NCI-H748 treated with DMSO at 0.1 percent for 48 hours (cell line): Measurements from ENCODE around the gene CABP2.
"Not testable (repeated sequence)": the region's sequence is repeated elsewhere in the genome, so short reads cannot be mapped to it uniquely, and the experiment has no call there.

Experiments
- DNase-seq: peaks from one replicate; lab custom pipeline; 2025; lab: John Stamatoyannopoulos, UW

Gene CABP2

GRCh38 chr11:67494371-67495233 lies 28.6 kb downstream of the CABP2 start:
- DNase-seq = no peak

- DNase-seq = no peak
Measured at GRCh38 chr11:67493548-67494370, 29.5 kb downstream of the CABP2 start.

GRCh38 chr11:67492801-67493547 lies 30.3 kb downstream of the CABP2 start:
- no peak for DNase-seq

GRCh38 chr11:67492069-67492727 lies 31.0 kb downstream of the CABP2 start:
- no peak for DNase-seq

GRCh38 chr11:67491276-67492068 lies 31.8 kb downstream of the CABP2 start:
- DNase-seq = no peak

GRCh38 chr11:67490727-67491065 lies 32.5 kb downstream of the CABP2 start:
- DNase-seq = no peak

- DNase-seq = no peak
Measured at GRCh38 chr11:67489885-67490726, 33.1 kb downstream of the CABP2 start.

- no peak for DNase-seq
Measured at GRCh38 chr11:67489203-67489884, 33.9 kb downstream of the CABP2 start.

- DNase-seq = no peak
Measured at GRCh38 chr11:67486481-67487195, 36.6 kb downstream of the CABP2 start.

GRCh38 chr11:67485873-67486361 lies 37.3 kb downstream of the CABP2 start:
- not testable (repeated sequence) for DNase-seq

GRCh38 chr11:67484847-67485311 lies 38.4 kb downstream of the CABP2 start:
- no peak for DNase-seq

GRCh38 chr11:67483831-67484665 lies 39.2 kb downstream of the CABP2 start:
- no peak for DNase-seq

- DNase-seq = peak; percentile 97
Measured at GRCh38 chr11:67482827-67483798, 40.1 kb downstream of the CABP2 start, which contains the start of gene AIP. TSS of gene AIP (plus strand) at chr11:67483026. CDS start at chr11:67483159, 133 bp downstream.

GRCh38 chr11:67482275-67482826 lies 40.9 kb downstream of the CABP2 start:
- DNase-seq = no peak

- not testable (repeated sequence) for DNase-seq
Measured at GRCh38 chr11:67477344-67478050, 45.7 kb downstream of the CABP2 start.
